ENCODE results near the gene RALA. TPM values are rescaled to one million over a fixed set of nuclear protein-coding genes. Genes with fewer than 3 reads are reported as not detected.
A peak's percentile ranks its signal among the peaks of the same experiment; 100 is the strongest.
"Not testable (repeated sequence)": the region's sequence is repeated elsewhere in the genome, so short reads cannot be mapped to it uniquely, and the experiment has no call there.

RALA gene
- total RNA-seq, 4 donors from 2014 or later = 18.3 to 29.7 (median 20.0) TPM

DNA sequence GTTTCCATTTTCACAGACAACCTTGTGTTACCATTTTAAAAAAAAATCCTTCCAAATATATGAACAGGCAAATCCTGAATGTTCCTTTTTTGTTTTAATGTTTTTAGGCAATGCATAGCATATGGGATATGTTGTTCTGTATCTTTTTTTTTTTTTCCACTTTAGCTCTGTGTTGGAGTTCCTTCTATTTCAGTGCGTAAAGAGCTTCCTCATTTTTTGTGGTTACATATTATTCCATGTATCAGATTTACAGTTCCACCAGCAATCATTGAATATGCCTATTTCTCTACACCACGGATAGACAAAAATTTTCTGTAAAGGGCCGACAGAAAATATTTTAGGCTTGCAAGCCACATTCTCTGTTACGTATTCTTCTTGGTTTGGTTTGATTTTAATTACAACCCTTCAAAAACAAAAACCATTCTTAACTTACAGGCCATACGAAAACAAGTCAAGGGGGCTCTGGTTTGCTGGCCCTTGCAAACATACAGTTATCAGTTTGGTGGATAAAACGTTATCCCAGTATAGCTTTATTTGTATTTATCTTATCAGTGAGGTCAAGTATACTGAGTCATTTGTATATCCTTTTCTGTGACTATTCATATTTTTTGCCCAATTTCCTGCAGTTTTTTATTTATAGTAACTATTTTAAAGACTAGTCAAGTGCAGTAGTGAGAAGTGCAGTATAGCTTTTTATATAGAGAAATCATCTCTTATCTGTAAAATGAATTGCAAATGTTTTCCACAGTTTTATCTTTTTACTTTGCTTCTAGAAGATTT, 55.7 kb downstream of the RALA start:
- no peaks in the 10 kb centered on the region for H3K9me3 ChIP-seq
- 88 to 89% methylated on average over 6 of the region's 6 CpGs for WGBS, 2 donors
- H3K36me3 ChIP-seq = no peaks in the 10 kb centered on the region
- intact Hi-C loops (cut with DNase I) = no loop called here
- H3K27me3 ChIP-seq = no peaks in the 10 kb centered on the region
- TF ChIP-seq POLR2A (IDR thresholded peaks at IDR 0.05) = no peak
- TF ChIP-seq CTCF (IDR thresholded peaks at IDR 0.05) = no peak
- DNase-seq = no peak
- no peak overlapping the region for H3K4me3 ChIP-seq (replicated peaks in 1 of 3)
- peaks cover 14 to 19% of the 10 kb centered on the region in 2 donors for H3K4me1 ChIP-seq
- no peak overlapping the region for H3K27ac ChIP-seq

DNA sequence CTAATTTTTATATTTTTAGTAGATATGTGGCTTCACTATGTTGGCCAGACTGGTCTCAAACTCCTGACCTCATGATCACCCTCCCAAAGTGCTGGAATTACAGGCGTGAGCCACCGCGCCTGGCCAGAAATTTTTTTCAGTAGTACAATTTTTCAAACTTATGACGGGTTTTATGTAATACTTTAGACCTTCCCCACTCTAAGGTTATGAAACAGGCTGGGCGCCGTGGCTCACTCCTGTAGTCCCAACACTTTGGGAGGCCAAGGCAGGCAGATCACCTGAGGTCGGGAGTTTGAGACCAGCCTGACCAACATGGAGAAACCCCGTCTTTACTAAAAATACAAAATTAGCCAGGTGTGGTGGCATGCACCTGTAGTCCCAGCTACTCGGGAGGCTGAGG, 56.5 kb downstream of the RALA start:
- H3K4me3 ChIP-seq (replicated peaks in 1 of 3); H3K36me3 ChIP-seq; intact Hi-C loops (cut with DNase I); H3K27ac ChIP-seq; H3K27me3 ChIP-seq; DNase-seq; H3K9me3 ChIP-seq: not testable (repeated sequence)
- 90 to 97% methylated on average over 9 of the region's 9 CpGs for WGBS, 2 donors
- peaks cover 14 to 20% of the 10 kb centered on the region in 2 donors for H3K4me1 ChIP-seq

DNA sequence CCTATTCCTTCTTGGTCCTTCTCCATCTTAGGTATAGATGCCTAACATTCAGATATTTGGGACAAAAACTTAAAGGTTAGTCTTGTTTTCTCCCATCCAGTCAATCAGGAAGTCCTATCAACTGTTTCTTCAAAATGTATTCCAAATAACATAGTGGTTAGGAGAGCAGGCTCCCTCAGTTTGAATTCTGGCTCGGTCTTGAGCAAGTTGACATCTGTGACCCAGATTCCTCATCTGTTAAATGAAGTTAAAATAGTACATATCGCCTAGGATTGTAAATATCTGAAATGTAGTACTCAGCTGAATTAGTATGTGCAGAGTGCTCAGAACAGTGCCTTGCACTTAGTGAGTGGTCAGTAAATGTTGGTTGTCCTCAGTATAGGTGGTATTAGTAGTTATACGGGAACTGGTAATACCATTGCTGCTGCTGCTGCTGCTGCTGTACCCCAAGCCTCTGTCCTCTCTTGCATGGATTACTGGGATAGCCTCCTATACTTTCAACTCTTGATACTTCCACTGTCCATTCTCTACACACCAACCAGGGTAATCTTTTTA, 58.6 kb downstream of the RALA start:
- 89 to 92% methylated on average over 3 of the region's 3 CpGs for WGBS, 2 donors
- intact Hi-C loops (cut with DNase I) = no loop called here
- no peak for DNase-seq
- no peaks in the 10 kb centered on the region for H3K27me3 ChIP-seq
- TF ChIP-seq CTCF (IDR thresholded peaks at IDR 0.05) (no peak), POLR2A (IDR thresholded peaks at IDR 0.05) (no peak)
- H3K36me3 ChIP-seq = no peaks in the 10 kb centered on the region
- H3K4me1 ChIP-seq = peaks cover 14 to 20% of the 10 kb centered on the region in 2 donors
- H3K27ac ChIP-seq = no peak overlapping the region
- no peak overlapping the region for H3K4me3 ChIP-seq (replicated peaks in 1 of 3)
- H3K9me3 ChIP-seq = no peaks in the 10 kb centered on the region

- H3K27me3 ChIP-seq = no peaks in the 10 kb centered on the region
Measured at GRCh38 chr7:39683216-39683845, 60.0 kb downstream of the RALA start.

More at GRCh38 chr7:39683216-39683845, 60.0 kb downstream of the RALA start:
- H3K4me3 ChIP-seq (replicated peaks in 1 of 3) = no peak overlapping the region
- H3K9me3 ChIP-seq = no peaks in the 10 kb centered on the region
- peaks cover 14 to 20% of the 10 kb centered on the region in 2 donors for H3K4me1 ChIP-seq
- intact Hi-C loops (cut with DNase I) = no loop called here
- 24 to 30% methylated on average over 2 of the region's 2 CpGs for WGBS, 2 donors
- no peaks in the 10 kb centered on the region for H3K36me3 ChIP-seq
- no peak for DNase-seq
- H3K27ac ChIP-seq = peak overlapping the region in 2 of 3 donors; percentile 6 to 24
- TF ChIP-seq POLR2A (IDR thresholded peaks at IDR 0.05) (no peak), CTCF (IDR thresholded peaks at IDR 0.05) (no peak)

Data from thyroid gland (tissue), 4 donors.